HG03442 (cell line): ENCODE results near the gene SORCS2.

Experiments
- ATAC-seq: cut with Tn5 transposase; IDR thresholded peaks from one replicate; pipeline ENCODE4 v1.9.1; 2021; ENCODE audit warnings: mild to moderate bottlenecking, moderate library complexity; ENCODE audit not compliant: unreplicated experiment

The SORCS2 gene

GRCh38 chr4:7192252-7193029, at the start of gene SORCS2:
SORCS2 (plus strand) TSS chr4:7192538.
- peak; percentile 61 for ATAC-seq

DNA sequence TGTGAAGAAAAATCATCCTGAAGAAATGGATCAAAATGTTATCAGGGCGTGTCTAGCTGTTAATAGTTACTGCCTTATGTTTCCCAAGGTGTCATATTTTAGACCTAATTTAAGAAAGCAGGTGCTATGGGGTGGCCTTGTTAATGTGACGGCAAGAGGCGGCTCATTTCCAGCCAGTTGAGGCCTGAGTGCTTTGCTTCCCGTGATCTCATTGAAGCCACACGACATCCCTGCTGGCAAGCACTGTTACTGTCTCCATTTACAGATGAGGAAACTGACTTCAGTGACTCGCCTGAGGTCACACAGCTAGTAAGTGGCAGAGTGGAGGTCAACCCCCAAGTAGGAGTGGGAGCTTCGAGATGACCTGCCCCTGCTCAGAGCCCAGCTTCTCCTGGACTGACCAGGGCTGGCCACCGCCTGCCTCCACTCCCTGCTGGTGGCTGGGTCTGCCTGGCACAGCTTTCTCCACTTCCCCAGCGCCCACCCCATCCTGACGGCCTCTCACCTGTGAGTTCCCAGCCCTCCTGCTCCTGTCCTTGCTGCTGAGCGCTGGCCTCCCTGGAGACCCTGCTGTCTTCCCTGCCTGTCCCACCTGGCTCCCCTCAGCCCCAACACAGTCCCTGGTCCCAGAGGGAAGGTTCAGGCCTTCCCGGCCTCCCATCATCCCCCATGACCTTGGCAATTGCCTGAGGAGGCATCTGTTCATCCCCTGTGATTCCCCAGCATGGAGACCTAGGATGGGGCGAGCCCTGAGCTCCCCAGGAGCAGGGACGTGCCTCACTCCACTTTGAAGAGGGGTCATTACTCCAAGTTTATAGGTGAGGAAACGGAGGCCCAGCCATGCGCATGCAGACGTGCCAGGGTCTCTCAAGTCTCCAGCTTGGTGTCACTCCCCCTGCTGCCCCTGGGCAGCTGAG, 47.7 kb upstream of the SORCS2 start:
- ATAC-seq = no peak

- ATAC-seq = no peak
Observed at GRCh38 chr4:7145291-7145934, 46.9 kb upstream of the SORCS2 start.

- no peak for ATAC-seq
Observed at GRCh38 chr4:7146059-7146785, 46.1 kb upstream of the SORCS2 start.

DNA sequence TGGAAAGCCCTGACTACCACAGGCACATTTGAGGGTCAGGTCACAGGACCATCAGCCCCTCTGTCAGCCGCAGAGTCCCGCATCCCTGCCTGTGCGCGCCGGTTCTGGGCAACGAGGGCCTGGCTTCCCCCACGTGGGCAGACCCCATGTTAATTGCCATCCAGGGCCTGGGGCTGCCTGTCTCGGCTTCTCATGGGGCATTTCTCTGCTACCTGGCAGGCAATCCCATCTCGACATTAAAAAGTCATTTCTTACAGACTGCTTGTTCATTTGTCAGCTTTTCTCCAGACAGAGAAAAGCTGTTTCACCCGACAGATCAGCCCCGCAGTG, 45.6 kb upstream of the SORCS2 start:
- no peak for ATAC-seq

- no peak for ATAC-seq
Observed at GRCh38 chr4:7147261-7147660, 45.1 kb upstream of the SORCS2 start.

GRCh38 chr4:7147661-7148310, 44.6 kb upstream of the SORCS2 start:
- no peak for ATAC-seq

- ATAC-seq = no peak
Observed at GRCh38 chr4:7148337-7148736, 44.0 kb upstream of the SORCS2 start.

GRCh38 chr4:7150036-7150635, 42.2 kb upstream of the SORCS2 start:
- ATAC-seq = no peak

- no peak for ATAC-seq
Observed at GRCh38 chr4:7151668-7152227, 40.6 kb upstream of the SORCS2 start.

DNA sequence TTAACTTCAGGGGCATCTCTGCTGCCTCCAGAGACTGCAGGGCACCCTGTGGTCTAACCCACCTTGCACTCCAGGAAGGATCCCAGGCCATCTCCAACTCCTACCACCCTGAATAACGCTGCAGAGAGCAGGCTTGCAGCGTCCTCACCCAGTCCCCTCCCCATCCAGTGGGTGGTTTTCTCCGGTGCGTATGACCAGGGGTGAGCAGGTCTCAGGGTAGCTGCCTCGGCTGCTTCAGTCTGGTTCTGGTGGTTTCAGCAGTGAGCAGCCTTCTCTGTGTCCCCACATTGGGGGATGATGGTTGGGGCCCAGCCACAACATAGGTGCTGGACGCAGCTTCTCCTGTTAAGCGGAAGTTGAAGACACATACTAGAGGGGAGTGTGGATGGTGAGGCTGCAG, 38.6 kb upstream of the SORCS2 start:
- ATAC-seq = no peak

- no peak for ATAC-seq
Observed at GRCh38 chr4:7154351-7154981, 37.9 kb upstream of the SORCS2 start.

GRCh38 chr4:7155590-7156071, 36.7 kb upstream of the SORCS2 start:
- ATAC-seq = no peak

GRCh38 chr4:7156328-7156727, 36.0 kb upstream of the SORCS2 start:
- no peak for ATAC-seq

DNA sequence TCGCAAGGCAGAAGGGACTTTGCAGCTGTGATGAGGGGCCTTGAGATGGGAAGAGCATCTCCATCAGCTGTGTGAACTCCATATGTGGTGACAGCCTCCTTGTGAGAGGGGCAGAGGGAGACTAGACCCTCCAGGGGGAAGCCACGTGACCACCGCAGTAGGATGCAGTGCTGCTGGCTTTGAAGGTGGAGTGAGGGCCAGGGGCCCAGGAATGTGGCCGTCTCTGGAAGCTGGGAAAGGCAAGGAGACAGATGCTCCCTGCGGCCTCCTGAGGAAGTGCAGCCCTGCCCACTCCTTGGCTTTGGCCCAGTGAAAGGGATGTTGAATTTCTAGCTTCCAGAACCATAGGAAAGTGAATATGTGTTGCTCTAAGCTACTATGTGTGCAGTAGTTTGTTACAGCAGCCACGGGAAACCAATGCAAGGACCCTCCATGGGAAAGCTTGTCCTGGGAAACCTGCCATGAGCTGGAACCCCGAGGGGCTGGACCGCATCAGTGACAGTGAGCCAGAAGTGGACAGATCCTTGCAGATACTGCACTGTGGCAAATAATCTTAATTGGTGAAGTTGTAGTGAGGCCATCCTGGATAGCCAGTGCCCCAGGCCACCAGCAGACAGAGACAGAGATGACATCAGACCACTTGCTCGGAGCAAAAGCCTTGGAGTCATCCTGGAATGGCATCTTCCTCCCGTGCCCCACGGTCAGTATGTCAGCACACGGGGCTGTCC, 35.4 kb upstream of the SORCS2 start:
- ATAC-seq = no peak

DNA sequence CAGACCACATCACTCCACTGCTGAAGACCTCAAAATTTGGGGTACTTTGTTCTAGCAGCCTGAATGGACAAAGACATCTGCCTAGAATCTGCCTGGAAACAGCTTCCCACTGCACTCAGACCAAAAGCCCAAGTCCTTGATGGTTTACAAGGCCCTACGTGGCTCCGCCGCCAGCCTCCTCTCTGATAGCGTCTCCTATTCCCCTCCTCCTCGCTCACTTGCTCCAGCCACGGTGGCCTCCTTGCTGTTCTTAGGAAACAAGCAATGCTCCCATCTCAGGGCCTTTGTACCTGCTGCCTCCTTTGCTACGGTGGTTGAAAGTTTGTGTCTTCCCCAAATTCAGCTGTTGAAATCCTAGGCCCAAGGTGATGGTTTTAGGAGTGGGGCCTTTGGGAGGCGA, 34.7 kb upstream of the SORCS2 start:
- no peak for ATAC-seq

GRCh38 chr4:7158081-7158750, 34.1 kb upstream of the SORCS2 start:
- no peak for ATAC-seq

GRCh38 chr4:7158991-7159390, 33.3 kb upstream of the SORCS2 start:
- ATAC-seq = no peak
